ENCODE results near the gene ZHX3. TPM values are rescaled to one million over a fixed set of nuclear protein-coding genes. Genes with fewer than 3 reads are reported as not detected.
"Not testable (repeated sequence)": the region's sequence is repeated elsewhere in the genome, so short reads cannot be mapped to it uniquely, and the experiment has no call there.

Gene ZHX3
- total RNA-seq, 8 experiments from 2014 or later, result 6.6 to 20.6 (median 13.0) TPM

DNA sequence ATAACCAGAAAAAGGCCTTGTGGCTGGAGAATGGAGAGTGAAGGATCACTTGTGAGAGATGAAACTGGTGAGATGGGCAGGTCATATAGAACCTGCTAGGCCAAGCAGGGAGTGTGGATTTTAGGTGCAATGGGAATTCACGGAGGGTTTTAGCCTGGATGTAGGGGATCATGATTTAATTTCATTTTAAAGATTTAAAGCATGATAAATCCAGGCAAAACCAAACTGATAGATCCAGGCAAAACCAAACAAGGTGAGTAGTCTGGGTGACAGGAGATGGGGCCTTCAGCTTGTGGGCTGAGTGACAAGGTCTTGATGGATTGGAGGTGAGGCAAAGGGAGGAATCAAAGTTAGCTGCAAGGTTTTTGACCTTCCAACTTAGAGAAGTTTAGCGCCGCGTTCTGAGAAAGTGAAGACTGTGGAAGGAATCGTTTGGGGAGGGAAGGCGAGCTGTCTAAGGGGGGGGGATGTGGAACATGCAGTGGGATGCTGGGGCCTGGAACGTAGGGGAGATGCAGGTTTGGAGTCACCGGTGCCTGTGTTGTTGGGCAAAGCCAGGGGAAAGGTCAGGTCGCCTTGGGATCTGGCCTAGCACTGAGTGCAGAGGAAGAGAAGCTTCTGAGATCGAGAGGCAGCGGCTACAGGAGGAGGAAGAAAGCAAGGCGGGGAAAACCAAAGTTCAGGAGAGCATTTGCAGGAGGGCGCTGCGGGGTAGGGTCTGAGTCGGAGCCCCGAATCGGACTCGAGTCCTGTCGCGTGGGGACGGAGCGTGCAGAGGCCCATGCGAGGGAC, 181.4 kb downstream of the ZHX3 start:
- in situ Hi-C loops (cut with MboI; ENCODE audit: low pct_unique_long_range_greater_than_20kb in 2 of 9, low sequenced_read_pairs in 9 of 9, unreplicated experiment in 9 of 9), result no loop called here
- H3K4me1 ChIP-seq (replicated peaks in 1 of 2), result peaks cover 26 to 27% of the 10 kb centered on the region in 2 donors
- ATAC-seq (replicated peaks in 6 of 8), result peak in 1 of 8 experiments; percentile 22
- H3K27ac ChIP-seq, result peak overlapping the region; percentile 98 to 99
- WGBS, 10 experiments, result 37 to 100% (median 73%) methylated on average over 1 to 17 of the region's 23 CpGs; no CpG with 5 or more reads in 2 of the 10 experiments
- peak overlapping the region; percentile 86 to 97 (median 95) for H3K4me3 ChIP-seq

DNA sequence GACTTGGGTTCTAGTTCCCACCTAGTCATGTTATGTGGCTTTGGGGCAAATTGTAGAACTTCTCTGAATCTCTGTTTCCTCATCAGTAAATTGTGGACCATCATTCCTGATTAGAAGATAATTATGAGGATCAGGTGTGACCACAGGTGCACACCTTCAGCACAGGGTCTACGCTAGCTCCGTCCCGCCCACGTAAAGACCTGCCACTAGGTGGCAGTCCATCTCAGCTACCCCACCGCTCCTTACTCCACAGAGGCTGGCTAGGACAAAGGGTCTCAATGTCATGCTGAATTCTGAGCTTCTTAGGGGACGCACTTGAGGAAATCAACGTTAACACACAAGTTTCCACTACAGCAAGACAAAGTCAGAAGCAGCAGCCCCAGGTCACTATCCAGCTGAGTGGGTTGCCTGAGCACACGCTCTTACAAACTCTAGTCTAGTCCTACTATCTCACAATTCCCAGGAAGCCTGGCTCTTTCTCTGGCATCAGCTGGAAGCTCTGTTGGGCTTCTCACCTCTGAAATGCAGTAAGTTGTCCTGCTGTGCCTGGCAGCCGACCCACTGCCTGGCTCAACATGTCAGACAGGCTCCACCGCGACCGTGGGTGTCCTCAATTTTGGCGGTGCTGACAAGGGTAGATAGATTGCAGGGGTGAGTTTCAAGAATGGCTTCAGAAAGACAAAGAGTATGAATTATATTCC, 182.2 kb downstream of the ZHX3 start:
- ATAC-seq (replicated peaks in 6 of 8), result no peak
- in situ Hi-C loops (cut with MboI; ENCODE audit: low pct_unique_long_range_greater_than_20kb in 2 of 9, low sequenced_read_pairs in 9 of 9, unreplicated experiment in 9 of 9), result no loop called here

GRCh38 chr20:41134362-41135186, 183.0 kb downstream of the ZHX3 start:
- 84 to 100% (median 92%) methylated on average over 1 to 7 of the region's 9 CpGs; no CpG with 5 or more reads in 2 of the 10 experiments for WGBS, 10 experiments
- in situ Hi-C loops (cut with MboI; ENCODE audit: low pct_unique_long_range_greater_than_20kb in 2 of 9, low sequenced_read_pairs in 9 of 9, unreplicated experiment in 9 of 9), result no loop called here
- Histone ChIP-seq H3K27ac (no peak overlapping the region), H3K4me1 (replicated peaks in 1 of 2) (peaks cover 12 to 13% of the 10 kb centered on the region in 2 donors), H3K4me3 (no peak overlapping the region)
- no peak for ATAC-seq (replicated peaks in 6 of 8)

More for the DNA sequence above, 182.2 kb downstream of the ZHX3 start:
- peaks cover 19 to 20% of the 10 kb centered on the region in 2 donors for H3K4me1 ChIP-seq (replicated peaks in 1 of 2)
- H3K27ac ChIP-seq, result no peak overlapping the region
- 46 to 96% (median 73%) methylated on average over 5 to 13 of the region's 13 CpGs; no CpG with 5 or more reads in 5 of the 10 experiments for WGBS, 10 experiments
- no peak overlapping the region for H3K4me3 ChIP-seq

DNA sequence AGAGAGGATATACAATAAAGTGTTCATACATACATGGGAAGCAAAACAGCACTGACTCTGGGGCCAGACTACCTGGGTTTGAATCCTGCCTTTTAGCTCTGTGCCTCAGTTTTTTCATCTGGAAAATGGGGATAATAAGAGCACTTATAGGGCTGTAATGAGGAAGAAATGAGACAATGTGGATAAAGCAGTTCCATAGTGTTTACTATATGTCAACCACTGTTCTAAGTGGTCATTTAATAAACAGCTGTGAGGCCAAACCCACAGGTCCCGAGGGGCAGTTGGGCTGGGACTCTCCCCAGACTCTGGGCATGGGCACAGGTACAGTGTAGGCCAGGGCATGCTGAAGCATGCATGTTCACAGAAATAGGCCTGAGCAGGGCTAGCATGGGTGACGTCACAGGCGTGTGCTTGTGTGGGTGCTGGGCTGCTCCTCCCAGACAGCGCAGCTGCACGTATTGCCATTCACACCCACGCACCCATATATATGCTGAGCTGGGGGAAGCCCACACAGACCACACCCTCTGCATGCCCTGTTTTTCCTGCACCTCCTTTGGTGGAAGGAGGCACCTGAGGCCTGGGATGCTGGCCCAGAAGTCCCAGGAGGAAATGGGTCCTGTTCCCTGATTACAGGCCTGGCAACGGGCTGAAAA, 183.7 kb downstream of the ZHX3 start:
- WGBS, 10 experiments, result 60 to 86% (median 60%) methylated on average over 1 to 2 of the region's 7 CpGs; no CpG with 5 or more reads in 7 of the 10 experiments
- peaks cover 7 to 9% of the 10 kb centered on the region in 2 donors for H3K4me1 ChIP-seq (replicated peaks in 1 of 2)
- H3K4me3 ChIP-seq, result no peak overlapping the region
- in situ Hi-C loops (cut with MboI; ENCODE audit: low pct_unique_long_range_greater_than_20kb in 2 of 9, low sequenced_read_pairs in 9 of 9, unreplicated experiment in 9 of 9), result no loop called here
- no peak overlapping the region for H3K27ac ChIP-seq
- peak in 2 of 8 experiments; percentile 17 to 19 for ATAC-seq (replicated peaks in 6 of 8)

GRCh38 chr20:41132388-41132775, 185.1 kb downstream of the ZHX3 start:
- H3K4me3 ChIP-seq; H3K27ac ChIP-seq; H3K4me1 ChIP-seq (replicated peaks in 1 of 2); ATAC-seq (replicated peaks in 6 of 8); in situ Hi-C loops (cut with MboI; ENCODE audit: low pct_unique_long_range_greater_than_20kb in 2 of 9, low sequenced_read_pairs in 9 of 9, unreplicated experiment in 9 of 9): not testable (repeated sequence)
- 50 to 95% (median 66%) methylated on average over 1 to 7 of the region's 9 CpGs; no CpG with 5 or more reads in 3 of the 10 experiments for WGBS, 10 experiments

- H3K4me3 ChIP-seq, result no peak overlapping the region
- peaks cover 7 to 9% of the 10 kb centered on the region in 2 donors for H3K4me1 ChIP-seq (replicated peaks in 1 of 2)
- H3K27ac ChIP-seq, result no peak overlapping the region
- ATAC-seq (replicated peaks in 6 of 8), result no peak
- WGBS, 10 experiments, result 50 to 100% (median 80%) methylated on average over 1 to 3 of the region's 5 CpGs; no CpG with 5 or more reads in 3 of the 10 experiments
- in situ Hi-C loops (cut with MboI; ENCODE audit: low pct_unique_long_range_greater_than_20kb in 2 of 9, low sequenced_read_pairs in 9 of 9, unreplicated experiment in 9 of 9), result no loop called here
These were observed 185.7 kb downstream of the ZHX3 start for GRCh38 chr20:41131594-41132387.

Other genes with a start within 250 kb of the ZHX3 start
- 100 to 1,000 TPM in 2 of 8 experiments, 10 to 100 TPM in 6; 17.4 to 135 (median 83.0) TPM for gene PLCG1, start 180.2 kb downstream of the ZHX3 start, total RNA-seq
- gene LPIN3, start 23.1 kb upstream of the ZHX3 start, total RNA-seq, result 10 to 100 TPM in 1 of 8 experiments, 1 to 10 TPM in 6, under 1 TPM in 1; 0.43 to 21.1 (median 1.9) TPM
- 1 to 10 TPM in 5 of 8 experiments, under 1 TPM in 3; 0.64 to 3.2 (median 1.1) TPM for gene EMILIN3, start 49.1 kb upstream of the ZHX3 start, total RNA-seq

Measured in motor neuron (in vitro differentiated cells).